HG03442 (cell line): ENCODE measurements around the gene PLPPR3.

Source experiments
- ATAC-seq: cut with Tn5 transposase; IDR thresholded peaks from one replicate; pipeline ENCODE4 v1.9.1; 2021; ENCODE audit warnings: mild to moderate bottlenecking, moderate library complexity; ENCODE audit not compliant: unreplicated experiment

The PLPPR3 gene

GRCh38 chr19:810077-810855 lies 11.5 kb downstream of the PLPPR3 start:
- no peak for ATAC-seq

- no peak for ATAC-seq
Measured at GRCh38 chr19:808423-808775, 13.4 kb downstream of the PLPPR3 start.

GRCh38 chr19:807627-808422 lies 13.9 kb downstream of the PLPPR3 start:
- no peak for ATAC-seq

DNA sequence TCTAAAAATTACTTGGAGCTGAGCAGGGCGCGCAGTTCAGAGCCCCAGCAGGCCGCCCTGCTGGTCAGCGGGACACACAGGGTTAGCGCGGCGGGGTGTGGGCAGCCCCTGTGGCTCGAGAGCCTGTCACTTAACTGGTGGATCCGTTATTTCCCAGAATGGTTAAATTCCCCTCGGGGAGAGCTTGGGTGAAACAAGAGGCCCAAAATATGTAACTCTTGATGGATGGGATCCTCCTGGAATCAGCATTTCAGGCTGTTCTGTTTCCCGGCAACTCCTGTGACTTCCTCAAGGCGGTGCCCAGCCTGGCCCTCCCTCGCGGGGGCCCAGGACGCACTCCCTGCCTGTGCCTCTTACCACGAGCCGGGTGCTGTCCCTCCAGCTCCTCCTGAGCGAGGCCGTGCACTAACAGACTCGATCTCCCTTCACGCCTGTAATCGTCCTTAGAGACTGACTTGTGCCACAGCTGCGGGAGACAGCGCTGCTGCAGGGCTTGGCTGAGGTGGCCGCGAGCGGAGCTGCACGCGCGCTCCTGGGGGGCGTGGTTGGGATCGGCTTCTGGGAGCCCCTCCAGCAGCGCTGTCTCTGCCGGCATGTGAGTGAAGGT lies 14.8 kb downstream of the PLPPR3 start:
- ATAC-seq = no peak

GRCh38 chr19:805600-806550 lies 15.9 kb downstream of the PLPPR3 start:
- ATAC-seq = no peak

DNA sequence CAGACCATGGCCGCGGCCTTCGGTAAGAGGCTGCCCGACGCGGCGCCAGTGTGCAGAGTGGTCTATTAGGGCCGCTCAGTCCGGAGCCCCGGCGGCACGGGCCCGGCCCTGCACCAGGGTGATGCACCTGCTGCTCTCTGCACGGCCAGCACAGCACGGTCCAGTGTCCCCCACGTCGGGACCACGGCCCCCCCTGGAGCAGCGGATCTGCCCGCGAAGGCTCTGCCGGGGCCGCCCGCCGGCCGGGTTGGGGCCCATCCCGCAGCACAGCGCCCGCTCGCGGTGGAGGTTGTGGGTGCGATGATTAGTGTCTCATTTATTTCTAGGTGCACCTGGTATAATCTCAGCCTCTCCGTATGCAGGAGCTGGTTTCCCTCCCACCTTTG lies 16.6 kb downstream of the PLPPR3 start:
- no peak for ATAC-seq

GRCh38 chr19:804419-805165 lies 17.2 kb downstream of the PLPPR3 start:
- ATAC-seq = no peak

DNA sequence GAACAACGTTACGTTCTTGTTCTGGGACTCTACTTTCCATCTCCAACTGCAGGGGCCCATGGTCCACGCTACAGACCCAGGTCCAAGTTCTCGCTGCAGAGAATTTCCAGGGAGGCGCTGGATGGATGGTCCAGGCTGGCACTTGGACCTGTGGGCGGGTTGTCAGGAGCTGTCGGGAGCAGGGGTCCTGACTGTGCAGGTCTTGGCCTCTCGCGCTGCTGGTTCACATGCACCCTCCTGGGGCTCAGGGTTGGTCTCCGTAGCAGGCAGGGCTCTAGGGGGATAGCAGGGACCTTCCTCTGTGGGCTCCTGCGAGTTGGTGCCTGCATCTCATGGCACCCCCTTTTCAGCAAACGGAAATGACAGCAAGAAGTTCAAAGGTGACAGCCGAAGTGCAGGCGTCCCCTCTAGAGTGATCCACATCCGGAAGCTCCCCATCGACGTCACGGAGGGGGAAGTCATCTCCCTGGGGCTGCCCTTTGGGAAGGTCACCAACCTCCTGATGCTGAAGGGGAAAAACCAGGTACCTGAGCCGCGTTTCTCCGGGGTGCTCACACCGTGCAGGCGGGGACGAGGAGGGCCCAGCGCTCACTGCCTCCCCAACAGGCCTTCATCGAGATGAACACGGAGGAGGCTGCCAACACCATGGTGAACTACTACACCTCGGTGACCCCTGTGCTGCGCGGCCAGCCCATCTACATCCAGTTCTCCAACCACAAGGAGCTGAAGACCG lies 17.9 kb downstream of the PLPPR3 start:
- ATAC-seq = no peak

GRCh38 chr19:803099-803561 lies 18.6 kb downstream of the PLPPR3 start:
- no peak for ATAC-seq

- no peak for ATAC-seq
Measured at GRCh38 chr19:802498-803098, 19.2 kb downstream of the PLPPR3 start.

DNA sequence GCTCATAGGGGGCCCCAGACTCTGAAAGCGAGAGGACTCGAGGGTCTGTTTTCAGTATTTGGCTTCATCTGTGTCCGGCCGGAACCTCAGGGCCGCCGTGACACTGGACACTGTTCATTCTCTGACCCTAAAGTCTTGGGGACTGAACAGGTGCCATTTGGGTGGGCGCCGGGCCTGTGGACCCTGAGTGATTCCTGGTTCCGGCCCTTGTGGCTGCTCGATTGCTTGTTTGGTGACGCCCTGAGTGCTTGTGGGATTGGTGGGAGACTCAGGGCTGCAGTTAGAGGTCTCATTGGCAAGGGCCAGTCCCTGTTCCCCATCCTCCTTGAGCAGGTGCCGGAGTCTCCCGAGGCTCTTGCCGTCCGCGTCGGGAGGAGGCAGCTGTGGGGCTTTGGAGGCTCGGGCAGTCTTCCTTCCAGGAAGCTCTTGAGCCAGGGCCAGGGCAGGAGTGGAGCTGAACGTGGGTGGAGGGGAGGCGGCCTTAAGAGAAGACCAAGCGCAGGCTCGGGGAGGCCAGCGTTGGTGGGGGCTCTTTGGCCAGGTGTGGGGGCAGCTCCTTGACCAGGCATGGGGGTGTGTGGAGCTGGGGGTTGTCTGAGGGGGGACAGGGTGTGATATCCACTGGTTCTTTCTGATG lies 19.8 kb downstream of the PLPPR3 start:
- ATAC-seq = no peak

DNA sequence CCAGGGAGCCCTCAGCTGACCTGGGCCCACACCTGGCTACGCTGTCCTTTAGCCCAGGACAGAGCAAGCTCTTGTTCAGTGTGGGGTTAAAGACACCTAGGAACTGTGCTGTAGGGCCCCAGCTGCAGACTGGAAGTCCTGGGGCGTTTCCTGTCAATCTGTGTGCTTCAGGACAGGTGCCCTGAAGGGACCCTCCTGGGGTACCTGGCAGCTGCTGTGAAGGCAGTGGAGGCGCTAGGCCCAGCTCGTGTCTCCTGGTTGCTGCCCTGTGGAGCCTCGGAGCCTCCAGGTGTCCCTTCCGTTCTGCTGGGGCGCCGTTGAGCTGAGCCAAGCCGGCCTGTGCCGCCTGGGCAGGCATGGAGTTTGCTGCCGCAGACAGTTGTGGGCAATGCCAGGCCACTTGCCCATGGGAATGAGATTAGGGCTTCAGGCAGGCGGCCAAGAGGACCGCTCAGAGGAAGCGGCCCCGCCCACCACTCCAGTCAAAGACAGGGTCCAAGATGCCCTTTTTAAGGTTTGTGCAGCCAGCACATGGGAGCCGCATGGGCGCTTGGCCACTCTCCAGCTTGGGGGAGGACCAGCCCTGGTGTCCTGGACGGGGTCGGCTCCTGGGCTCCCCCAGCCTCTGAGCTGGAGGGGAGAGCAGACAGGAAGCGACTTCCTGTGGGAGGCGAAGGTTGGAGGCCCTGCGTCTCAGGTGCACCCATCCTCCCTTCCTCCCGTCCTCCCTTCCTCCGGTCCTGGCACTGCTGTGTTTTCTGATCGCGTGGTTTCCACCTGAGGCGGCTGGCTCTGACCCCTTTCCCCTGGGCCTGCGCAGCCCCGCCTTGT lies 20.5 kb downstream of the PLPPR3 start:
- ATAC-seq = no peak

DNA sequence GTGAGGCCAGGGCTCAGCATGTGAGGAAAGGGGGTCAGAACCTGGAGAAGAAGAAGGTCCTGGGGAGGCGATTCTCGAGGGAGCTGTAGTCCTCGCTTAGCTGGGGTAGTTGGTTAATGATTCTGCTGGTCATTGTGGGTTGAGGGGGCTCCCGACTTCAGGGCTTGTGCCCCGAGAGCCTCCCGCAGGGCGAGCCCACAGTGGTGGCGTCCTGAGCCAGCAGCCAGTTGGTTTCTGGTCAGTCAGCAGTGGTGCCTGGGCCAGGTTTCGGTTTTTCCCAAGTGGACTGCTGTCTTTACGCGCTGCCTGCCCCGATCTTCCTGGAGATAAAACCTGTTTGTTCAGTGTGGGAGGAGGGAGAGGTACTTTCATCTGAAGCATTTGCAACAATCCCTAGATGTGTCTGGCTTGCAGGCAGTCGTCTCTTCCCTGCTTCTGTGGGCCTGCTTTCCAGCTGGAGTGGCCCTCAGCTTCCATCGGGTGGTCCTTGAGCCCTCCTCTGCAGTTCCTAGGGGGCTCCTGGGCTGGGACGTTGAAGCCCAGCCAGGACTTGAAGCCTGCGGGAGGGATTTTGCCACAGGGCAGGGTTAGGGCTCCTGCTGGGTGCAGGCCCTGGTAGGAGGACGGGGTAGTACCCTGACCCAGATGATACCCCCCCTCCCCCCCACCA lies 21.3 kb downstream of the PLPPR3 start:
- no peak for ATAC-seq

GRCh38 chr19:799076-799881 lies 22.5 kb downstream of the PLPPR3 start:
- ATAC-seq = no peak

GRCh38 chr19:798415-799075 lies 23.2 kb downstream of the PLPPR3 start:
- no peak for ATAC-seq
